ENCODE measurements around the gene PAF1.
A peak's percentile ranks its signal among the peaks of the same experiment; 100 is the strongest.

Gene PAF1

GRCh38 chr19:39416152-39417120, 25.5 kb upstream of the PAF1 start:
- H3K4me3 ChIP-seq (ENCODE audit: low read depth, low read length), result no peak overlapping the region
- no peak for TF ChIP-seq CTCF (IDR thresholded peaks at IDR 0.05; ENCODE audit: borderline replicate concordance, insufficient read depth, low read depth, low read length)

- TF ChIP-seq CTCF (IDR thresholded peaks at IDR 0.05; ENCODE audit: borderline replicate concordance, insufficient read depth, low read depth, low read length), result no peak
- no peak overlapping the region for H3K4me3 ChIP-seq (ENCODE audit: low read depth, low read length)
These were observed 24.5 kb upstream of the PAF1 start for GRCh38 chr19:39415111-39416046.

GRCh38 chr19:39413911-39414608, 23.2 kb upstream of the PAF1 start:
- H3K4me3 ChIP-seq (ENCODE audit: low read depth, low read length), result peak overlapping the region; percentile 84
- peak; percentile 31; the same call in 1 of the 2 replicates for TF ChIP-seq CTCF (IDR thresholded peaks at IDR 0.05; ENCODE audit: borderline replicate concordance, insufficient read depth, low read depth, low read length)

- TF ChIP-seq CTCF (IDR thresholded peaks at IDR 0.05; ENCODE audit: borderline replicate concordance, insufficient read depth, low read depth, low read length), result no peak
- H3K4me3 ChIP-seq (ENCODE audit: low read depth, low read length), result peak overlapping the region; percentile 84
These were observed 22.5 kb upstream of the PAF1 start for GRCh38 chr19:39413272-39413910.

GRCh38 chr19:39412867-39413271, 22.0 kb upstream of the PAF1 start:
- TF ChIP-seq CTCF (IDR thresholded peaks at IDR 0.05; ENCODE audit: borderline replicate concordance, insufficient read depth, low read depth, low read length), result no peak
- H3K4me3 ChIP-seq (ENCODE audit: low read depth, low read length), result peak overlapping the region; percentile 84
